DMS 273 (cell line): ENCODE data around the gene IFNL3.

Source experiments
- DNase-seq: peaks from one replicate; lab custom pipeline; 2025; ENCODE audit not compliant: unreplicated experiment; lab: John Stamatoyannopoulos, UW

IFNL3 gene

GRCh38 chr19:39194832-39195542, 49.8 kb downstream of the IFNL3 start:
- DNase-seq = peak; percentile 59

GRCh38 chr19:39193803-39194202, 51.0 kb downstream of the IFNL3 start:
- DNase-seq = no peak
